OCI-M1 (cell line): ENCODE measurements around the gene ZNF526.

Experiments
- DNase-seq: peaks from one replicate; lab custom pipeline; 2025; lab: John Stamatoyannopoulos, UW

Gene ZNF526, protein sequence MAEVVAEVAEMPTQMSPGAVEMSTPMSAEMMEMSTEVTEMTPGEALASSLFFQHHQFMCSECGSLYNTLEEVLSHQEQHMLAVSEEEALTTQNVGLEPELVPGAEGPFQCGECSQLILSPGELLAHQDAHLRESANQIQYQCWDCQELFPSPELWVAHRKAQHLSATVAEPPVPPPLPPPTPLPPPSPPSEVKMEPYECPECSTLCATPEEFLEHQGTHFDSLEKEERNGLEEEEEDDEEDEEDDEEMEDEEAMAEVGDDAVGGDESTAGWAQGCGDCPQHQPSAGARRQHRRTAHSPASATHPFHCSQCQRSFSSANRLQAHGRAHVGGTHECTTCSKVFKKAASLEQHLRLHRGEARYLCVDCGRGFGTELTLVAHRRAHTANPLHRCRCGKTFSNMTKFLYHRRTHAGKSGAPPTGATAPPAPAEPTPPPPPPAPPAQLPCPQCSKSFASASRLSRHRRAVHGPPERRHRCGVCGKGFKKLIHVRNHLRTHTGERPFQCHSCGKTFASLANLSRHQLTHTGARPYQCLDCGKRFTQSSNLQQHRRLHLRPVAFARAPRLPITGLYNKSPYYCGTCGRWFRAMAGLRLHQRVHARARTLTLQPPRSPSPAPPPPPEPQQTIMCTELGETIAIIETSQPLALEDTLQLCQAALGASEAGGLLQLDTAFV

DNA sequence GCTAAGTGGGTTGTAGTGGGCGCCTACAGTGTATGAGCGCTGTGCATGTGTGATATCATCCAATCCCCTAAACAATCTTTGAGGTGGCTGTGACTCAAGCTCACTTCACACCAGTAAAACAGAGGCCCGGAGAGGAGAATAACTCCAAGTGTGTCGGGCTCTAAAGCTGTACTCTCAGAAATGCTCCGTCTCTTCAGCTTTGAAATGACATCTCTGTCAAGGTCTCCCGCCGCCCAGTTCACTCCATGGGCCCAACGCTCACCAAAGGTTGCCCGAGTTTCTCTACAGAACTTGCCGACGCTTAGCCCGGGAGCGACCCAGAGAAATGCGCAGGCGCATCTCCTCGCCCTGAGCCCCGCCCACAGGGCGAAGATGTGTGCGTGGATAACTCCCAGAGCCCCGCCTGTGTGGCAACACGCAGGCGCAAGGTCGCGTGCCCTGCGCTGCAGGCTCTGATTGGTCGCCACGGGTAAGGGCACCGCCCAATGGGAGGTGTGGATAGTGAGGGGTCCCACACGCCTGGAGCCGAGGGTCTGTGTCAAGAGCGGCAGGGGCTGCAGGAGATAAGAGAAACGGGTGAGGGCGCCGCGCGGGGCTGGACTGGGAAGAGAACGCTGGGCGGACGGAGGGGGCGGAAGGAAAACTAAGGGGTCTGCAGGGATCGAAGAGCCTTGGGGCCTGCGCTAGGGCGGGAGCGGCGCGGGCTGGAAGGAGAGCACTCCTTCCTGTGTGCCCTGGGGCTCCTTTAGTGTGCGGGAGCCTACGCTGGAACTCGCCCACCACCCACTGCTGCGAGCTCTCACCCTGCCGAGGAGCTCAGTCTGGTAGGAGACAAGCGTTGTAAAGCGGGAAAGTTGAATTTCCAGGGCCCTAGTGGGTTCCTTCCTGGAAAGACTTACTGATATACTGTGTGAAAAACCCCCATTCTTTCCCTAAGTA, at the start of gene ZNF526:
ZNF526 (plus strand) TSS at position 501 of the 939 bp plus-strand sequence. CDS start 4,092 bp downstream, outside the sequence.
- DNase-seq = peak; percentile 100

DNA sequence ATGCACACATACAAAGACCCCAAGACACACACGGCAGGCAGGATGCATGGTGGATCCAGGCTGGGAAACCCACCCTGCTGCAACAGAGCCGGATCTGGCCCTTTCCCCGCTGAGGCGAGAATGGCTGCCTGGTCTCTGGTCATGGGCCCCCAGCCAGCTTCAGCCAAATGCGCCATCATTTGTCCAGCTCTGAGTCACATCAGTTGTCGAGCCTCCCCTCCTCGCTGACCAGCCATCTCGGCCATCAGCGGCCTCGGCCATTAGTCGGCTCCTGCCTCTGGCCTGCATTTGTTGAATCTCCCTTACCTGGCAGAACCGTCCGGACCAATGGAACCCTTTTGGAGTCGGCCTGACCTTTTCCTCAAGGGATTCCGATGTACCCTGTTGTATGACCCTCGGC, 49.4 kb upstream of the ZNF526 start:
- DNase-seq = no peak

DNA sequence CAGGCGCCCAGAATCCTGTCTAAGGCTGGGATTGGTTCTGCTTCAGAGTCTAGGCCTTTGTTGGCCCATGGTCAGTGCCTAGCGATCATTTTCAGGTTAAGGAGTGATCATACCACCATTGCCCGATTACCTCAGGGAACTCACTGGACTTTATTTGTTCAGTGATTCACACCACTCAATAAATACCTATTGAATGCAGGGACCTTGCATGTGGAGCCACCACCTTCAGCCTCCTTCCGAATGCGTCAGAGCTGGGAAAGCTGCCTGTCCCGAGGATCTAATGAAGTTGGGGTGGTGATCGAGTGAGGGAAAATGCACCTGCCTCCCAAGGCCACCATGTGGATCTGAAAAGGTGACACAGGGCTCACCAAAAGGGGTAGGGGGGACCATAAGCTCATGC, 47.9 kb upstream of the ZNF526 start:
- DNase-seq = no peak

DNA sequence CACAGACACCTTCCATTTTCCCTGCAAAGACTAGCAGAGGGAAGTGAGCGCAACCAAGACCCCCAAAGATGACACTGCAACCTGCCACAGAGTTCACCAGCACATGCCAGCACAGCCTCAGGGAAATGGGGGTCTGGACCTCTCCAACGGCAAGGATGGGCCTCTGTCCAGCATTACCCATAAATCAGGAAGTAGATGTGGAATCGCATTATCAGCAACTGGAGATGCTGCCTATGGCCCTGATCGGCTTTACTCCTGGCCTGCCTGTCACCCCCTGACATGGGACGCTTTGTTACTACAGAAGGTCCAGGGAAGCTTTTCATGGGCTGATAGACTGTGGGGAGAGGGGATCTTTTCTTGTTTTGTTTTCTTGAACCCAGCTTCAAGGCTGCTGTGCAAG, 46.4 kb upstream of the ZNF526 start:
- DNase-seq = no peak

DNA sequence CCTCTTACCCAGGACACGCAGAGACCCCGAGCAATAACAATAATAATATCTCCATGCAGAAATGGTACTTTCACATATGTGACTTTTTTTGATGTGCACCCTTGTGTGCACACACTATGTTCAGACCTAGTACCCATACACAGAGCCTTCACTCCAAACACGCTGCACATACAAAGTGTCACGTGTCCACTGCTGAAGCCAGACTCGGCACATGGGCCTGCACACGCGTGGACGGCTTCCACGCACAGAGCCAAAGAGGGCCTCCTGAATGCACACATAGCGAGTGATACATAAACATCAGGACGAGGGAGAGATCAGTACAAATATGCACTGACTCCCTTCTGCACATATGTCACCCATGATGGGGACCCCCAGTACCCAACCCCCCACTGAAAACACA, 45.9 kb upstream of the ZNF526 start:
- DNase-seq = no peak

DNA sequence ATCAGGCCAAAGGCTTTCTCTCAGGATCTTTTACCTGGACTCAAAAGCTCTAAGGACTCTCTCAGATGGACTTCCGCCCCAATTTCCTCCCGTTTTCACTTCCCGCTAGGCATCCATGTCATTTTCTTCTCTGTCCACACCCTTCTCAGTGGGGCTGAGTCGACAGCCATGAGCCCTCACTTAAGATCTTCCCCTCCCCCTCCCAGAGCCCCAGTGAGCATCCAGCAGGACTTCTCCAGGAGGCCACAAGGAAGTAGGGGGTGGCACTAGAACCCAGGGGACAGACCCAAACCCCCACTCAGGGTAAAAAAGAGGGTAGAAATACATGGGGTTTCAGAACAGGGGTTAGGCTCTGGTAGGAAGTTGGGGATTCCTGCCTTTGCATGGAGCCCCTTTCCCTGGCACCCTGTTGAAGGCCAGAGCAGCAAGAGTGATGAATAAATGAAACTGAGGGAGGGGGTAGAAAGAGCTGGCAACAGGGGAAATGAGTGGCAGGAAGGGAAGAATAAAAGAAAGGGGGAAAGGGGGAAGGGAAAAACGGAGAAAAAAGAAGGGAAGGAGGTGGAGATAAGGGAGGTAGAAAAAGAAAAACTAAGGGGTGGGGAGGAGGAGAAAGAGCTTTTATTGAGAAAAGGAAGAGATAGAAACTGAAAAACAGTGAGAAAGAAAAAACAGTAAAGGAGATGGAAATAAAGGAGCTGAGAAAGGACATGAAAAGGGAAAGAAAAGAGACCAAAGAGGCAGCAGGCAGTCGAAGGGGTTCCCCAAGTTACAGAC, 45.0 kb upstream of the ZNF526 start:
- no peak for DNase-seq

DNA sequence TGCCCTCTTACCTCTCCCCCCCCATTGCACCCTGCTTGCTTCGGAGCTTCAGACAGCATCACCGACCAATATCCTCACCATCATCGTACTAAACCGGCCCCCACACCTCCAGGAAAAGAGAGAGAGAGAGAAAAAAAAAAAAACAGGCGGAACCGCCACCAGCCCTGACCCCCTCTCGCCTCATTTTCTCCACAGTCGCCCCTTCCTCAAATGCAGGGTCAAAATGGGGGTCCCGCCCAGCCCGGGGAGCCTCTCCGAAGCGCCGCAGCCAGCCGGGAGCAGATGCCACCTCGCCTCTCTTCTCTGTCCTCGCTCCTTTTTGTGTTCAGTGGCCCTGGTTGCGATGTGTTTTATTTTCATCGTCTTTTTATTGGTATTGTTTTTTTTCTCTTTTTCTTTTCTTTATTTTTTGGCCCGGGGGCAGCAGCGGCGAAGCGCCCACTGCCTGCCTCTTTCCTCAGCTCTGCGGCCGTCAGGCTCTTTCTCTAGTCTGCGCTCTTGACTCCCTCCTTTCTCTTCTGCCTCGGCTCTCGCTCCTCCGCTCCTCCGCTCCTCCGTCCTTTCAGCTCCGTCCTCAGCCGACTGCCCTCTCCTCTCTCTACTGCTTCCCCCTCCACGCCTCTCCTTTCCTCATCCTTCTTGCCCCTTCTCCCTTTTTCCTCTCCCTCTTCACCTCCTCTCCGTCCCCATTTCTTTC, 44.0 kb upstream of the ZNF526 start:
- no peak for DNase-seq

DNA sequence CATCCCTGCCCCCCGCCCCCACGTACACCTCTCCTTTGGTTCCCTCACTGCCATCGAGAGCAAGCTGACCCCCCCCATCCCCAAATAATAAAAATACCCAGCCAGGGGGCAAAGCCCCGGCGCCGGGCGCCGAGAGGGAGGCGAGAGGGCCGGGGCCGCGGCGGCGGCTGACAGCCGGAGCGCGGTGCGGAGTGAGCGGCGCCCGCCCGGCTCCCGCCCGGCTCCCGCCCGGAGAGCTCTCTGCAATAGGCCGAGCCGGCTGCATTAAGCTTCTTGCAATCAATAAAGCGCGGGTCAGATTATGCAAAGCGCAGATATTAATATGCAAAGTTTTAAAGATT, 43.5 kb upstream of the ZNF526 start:
- DNase-seq = peak; percentile 68

DNA sequence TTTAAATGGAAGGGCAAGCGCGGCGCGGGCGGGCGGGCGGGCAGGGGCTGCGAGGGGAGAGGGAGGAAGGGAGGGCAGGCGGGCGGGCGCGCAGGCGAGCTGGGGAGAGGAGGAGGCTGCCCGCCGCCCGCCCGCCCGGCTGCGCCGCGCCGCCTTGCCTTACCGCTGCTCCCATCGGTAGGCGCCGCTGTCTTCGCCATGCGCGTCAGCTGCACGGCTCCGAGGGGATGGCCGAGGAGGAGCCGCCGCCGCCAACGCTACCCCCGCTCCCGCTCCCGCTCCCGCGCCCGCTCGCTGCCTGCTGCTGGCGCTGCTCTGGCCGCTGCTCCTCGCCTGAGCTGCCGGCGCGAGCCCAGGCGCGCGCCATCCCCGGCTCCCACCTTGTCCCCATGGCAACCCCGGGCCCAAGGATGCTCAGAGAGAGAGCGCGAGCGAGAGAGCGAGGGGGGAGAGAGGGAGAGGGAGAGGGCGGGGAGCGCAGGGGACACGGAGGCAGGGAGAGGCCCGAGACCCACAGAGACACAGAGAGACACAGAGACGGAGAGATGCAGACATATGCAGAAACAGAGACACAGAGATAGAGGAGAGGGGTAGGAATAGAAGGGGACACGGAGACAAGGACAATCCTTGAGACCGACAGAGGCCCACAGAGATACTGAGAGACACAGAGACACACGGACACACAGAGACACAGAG, 43.0 kb upstream of the ZNF526 start:
- peak; percentile 76 for DNase-seq

DNA sequence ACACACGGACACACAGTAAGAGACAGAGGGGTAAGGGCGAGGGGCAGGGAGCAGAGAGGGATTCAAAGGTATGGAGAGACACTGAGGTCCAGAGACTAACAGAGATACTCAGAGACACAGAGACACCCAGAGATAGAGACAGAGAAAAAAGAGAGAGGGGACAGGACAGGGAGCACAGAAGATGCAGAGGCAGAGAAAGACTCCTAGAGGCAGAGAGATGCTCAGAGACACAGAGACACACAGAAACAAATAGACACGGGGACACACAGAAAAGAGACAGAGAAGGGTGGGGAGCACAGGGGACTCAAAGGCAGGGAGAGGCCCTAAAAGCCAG, 42.5 kb upstream of the ZNF526 start:
- no peak for DNase-seq

DNA sequence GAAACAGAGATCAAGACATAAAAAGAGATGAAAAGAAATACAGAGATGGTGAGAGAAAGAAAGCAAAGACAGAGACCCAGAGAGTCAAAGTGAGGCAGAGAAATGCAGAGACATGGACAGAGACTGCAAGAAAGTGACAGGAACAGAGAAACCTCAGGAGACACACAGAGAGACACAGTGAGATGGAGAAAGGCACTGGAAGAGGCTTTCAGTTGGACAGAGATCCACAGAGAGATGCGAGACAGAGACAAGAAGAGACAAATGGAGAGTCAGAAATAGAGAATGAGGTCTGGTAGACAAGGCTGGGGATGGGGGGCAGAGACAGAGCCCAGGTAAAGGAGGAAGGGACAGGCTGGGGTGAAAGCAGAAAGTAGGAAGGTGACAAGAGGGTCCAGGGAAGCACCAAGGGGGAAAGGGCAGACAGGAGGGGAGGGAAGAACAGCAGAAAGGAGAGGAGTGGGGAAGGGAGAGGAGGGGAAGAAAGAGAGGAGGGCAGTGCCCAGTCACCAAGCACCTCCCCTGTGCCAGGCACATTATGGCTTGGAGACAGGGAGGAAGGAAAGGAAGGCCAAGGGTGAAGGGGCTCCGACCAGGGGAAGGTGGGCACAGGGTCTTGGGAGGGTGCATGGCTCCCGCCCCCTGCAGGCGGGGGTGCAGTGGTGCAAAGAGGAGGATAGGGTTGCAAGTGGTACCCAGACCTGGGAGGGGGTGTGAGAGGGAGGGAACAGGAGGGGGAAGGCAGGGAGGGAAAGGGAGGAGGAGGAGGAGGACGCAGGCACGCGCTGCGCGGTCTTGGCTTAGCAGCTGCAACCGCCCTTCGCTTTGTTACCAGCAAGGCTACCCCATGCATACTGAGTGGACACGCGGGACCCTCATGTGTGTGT, 41.1 kb upstream of the ZNF526 start:
- DNase-seq = no peak

DNA sequence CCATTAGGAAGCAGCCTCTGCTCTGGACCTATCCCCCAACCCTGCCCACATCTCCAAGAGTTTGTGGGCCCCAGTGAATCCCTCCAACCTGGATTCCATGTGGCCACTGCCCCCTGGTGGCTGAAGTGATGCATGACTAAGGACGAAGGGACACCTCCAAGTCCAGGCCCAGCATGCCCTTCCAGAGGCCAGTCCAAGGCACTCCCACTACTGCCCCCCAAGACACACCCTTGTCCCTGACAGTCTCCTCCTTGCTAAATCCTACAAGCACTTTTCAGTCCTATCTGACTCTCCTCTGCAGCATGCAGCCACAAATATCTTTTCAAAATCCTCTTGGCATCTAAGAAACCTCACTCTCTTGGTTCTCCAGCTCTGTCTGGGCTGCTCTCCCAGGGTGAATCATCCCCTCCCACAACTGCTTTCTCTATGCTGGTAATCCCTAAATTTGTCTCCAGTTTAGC, 35.7 kb upstream of the ZNF526 start:
- peak; percentile 82 for DNase-seq

DNA sequence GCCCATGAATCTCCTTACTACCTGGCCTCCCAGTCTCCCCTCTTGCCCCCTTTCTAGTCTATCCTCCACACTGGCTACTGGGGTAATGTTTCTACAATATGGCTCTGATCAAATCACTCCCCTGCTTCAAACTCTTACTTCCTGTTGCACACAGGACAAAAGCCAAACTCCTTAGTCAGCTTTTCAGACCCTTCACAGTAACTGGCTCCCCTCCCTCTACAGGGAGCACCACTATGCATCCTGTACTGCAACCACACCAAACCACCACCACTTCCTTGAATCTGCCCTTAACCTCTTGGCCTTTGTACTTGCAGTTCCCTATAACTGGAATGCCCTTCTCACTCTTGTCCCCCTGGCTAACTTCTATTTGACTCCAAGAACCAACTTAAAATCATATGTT, 34.8 kb upstream of the ZNF526 start:
- DNase-seq = no peak

DNA sequence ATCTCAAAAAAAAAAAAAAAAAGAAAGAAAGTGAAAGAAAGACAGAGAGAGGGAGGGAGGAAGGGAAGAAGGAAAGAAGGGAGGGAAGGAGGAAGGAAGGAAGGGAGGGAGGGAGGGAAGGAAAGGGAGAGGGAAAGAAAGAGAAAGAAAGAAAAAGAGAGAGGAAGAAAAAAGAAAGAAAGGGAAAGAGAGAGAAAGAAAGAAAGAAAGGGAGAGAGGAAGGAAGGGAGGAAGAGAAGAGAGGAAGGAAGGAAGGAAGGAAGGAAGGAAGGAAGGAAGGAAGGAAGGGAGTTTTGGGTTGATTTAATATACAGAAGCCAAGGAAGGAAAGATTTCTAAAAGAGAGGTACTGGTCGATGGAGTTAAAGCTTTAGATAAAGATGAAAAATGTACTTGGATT, 31.4 kb upstream of the ZNF526 start:
- DNase-seq = no peak

DNA sequence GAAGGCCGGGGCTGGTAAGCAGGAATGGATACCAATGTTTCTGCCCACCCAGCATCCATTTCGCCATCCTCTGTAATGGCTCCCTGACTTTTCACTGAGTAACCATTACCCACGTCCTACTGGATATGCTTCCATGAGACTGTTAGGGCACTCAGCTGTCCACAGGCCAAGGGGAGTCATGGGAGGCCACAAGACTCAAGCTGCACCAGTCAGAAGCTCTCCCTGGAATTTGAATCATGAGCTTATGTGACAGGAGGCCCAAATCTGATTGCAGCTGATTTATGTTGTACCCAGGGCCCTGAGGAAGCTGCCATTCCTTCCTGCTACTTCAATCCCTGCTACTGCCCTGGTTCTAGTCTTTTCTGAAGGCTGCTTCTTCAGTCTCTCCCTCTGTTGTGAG, 31.0 kb upstream of the ZNF526 start:
- DNase-seq = no peak

DNA sequence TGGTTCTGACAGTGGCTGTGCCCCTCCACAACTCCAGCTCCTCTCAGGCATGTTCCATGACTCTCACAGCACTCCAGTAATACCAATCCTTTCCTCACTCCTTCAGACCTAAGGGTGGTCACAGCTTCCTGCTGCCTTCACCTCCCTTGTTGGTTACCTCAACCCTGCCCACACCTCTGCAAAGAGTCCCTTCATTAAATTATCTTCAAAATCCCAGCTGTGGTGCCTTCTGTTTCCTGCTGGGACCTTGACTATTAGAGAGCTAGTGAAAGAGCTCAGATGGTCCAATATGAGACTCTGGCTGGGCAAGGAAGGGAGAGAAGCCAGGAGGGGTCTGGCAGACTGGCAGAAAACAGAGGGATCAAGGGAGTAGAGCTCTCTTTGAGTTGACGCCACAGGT, 28.8 kb upstream of the ZNF526 start:
- no peak for DNase-seq

DNA sequence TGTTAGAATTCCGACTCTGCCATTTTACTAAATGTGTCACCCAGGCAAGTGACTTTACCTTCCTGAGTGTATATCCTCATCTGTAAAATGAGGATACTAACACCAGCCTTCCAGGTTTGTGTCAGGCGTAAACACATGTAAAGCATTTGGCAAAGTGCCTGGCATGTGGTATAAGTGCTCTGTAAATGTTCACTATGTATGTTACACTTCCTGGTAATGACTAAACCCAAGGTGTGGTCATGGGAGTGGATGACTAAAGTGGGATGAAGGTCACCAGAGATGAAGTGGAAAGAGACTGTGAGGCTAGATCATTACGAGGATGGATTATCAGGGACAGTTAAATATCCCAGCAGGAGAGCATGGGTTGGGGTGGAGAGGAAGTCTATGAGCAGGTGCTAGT, 28.3 kb upstream of the ZNF526 start:
- no peak for DNase-seq

DNA sequence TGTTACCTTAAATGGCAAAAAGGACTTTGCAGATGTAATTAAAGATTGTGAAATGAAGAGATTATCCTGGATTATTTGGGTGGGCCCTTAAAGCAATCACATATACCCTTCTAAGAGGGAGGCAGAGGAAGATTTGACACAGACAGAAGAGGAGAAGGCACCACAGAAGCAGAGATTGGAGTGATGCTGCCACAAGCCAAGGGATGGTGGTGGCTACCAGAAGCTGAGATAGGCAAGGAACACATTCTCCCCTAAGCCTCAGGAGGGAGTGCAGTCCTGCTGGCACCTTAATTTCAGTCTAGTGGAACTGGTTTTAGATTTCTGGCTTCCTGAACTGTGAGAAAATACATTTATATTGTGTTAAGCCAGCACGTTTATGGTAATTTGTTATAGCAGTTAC, 26.8 kb upstream of the ZNF526 start:
- no peak for DNase-seq

DNA sequence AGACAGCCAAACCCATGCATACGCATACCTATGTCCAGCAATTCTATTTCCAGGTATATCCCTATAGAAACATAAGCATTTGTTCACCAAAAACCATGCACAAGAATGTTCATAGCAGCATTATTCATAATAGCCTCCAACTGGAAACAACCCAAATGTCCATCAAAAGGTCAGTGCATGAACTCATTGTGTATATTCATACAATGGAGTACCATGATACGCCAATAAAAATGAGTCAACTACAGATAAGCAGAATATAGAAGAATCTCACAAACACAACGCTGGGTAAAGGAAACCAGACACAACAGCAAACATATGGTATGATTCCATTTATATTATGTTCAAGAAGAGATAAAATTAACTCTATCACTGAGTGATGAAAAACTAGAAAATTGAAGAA, 26.4 kb upstream of the ZNF526 start:
- no peak for DNase-seq
